ENCODE measurements around the gene GGA2.

DNA sequence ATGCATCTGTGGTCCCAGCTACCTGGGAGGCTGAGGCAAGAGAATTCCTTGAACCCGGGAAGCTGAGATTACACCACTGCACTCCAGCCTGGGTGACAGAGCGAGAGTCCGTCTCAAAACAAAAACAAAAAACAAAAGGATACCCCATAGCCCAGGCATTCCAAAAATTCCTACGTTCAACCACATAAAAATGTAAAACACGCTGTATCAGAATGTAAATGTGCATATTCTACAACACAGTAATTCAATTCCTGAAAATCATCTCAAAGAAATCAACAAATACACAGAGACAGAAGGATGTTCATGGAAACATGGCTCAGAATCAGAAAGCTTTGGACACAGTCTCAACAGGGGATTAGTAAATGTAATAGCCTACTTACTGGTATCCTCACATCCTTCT is 90.3 kb downstream of the GGA2 start:
- no peak for TF ChIP-seq FOXM1 (IDR thresholded peaks at IDR 0.05; ENCODE audit: borderline replicate concordance, low read depth)
- no peak for TF ChIP-seq RAD21 (IDR thresholded peaks at IDR 0.05; ENCODE audit: low read depth)
- TF ChIP-seq EGR1 (IDR thresholded peaks at IDR 0.05) = no peak
